Astrocyte (in vitro differentiated cells and primary cell): ENCODE results near the gene CTDSPL. TPM values are rescaled to one million over a fixed set of nuclear protein-coding genes. Genes with fewer than 3 reads are reported as not detected.

ENCODE experiments used
- DNase-seq: peaks from one replicate; pipeline ENCODE4 v3.0.0-alpha.2; 2010; ENCODE audit warnings: low read depth
- FAIRE-seq: peaks from 2 replicates; lab custom pipeline; 2011; peaks lifted over from hg19 to GRCh38; lab: Jason Lieb, UNC
- H2AFZ ChIP-seq: 2 replicates; pipeline ENCODE4 v1.6.0; 2012; ENCODE audit warnings: low read depth, low read length, inconsistent platforms
- H3K27ac ChIP-seq: 2 replicates; pipeline ENCODE4 v1.5.1; 2011; ENCODE audit warnings: low read depth, low read length, inconsistent platforms
- H3K27me3 ChIP-seq: 2 replicates; pipeline ENCODE4 v1.6.0; 2011; ENCODE audit warnings: low read length, inconsistent platforms; ENCODE audit not compliant: insufficient read depth
- H3K36me3 ChIP-seq: 2 replicates; pipeline ENCODE4 v1.5.1; 2011; ENCODE audit warnings: low read length, inconsistent platforms; ENCODE audit not compliant: insufficient read depth
- H3K4me1 ChIP-seq: 2 replicates; pipeline ENCODE4 v1.5.1; 2011; ENCODE audit warnings: low read length, inconsistent platforms; ENCODE audit not compliant: insufficient read depth
- H3K4me2 ChIP-seq: 2 replicates; pipeline ENCODE4 v1.6.0; 2012; ENCODE audit warnings: low read length, inconsistent platforms
- H3K4me3 ChIP-seq: 2 replicates; pipeline ENCODE4 v1.5.1; 2011; ENCODE audit warnings: low read depth, mild to moderate bottlenecking, low read length, inconsistent platforms; ENCODE audit not compliant: insufficient read depth
- H3K79me2 ChIP-seq: 2 replicates; pipeline ENCODE4 v1.6.0; 2012; ENCODE audit warnings: mild to moderate bottlenecking, low read length, inconsistent platforms; ENCODE audit not compliant: insufficient read depth
- H3K9ac ChIP-seq: 2 replicates; pipeline ENCODE4 v1.6.0; 2012; ENCODE audit warnings: mild to moderate bottlenecking, low read length, inconsistent platforms
- H3K9me3 ChIP-seq: 2 replicates; pipeline ENCODE4 v1.5.1; 2012; ENCODE audit warnings: low read depth, mild to moderate bottlenecking, low read length, inconsistent platforms; ENCODE audit not compliant: insufficient read depth
- H4K20me1 ChIP-seq: 2 replicates; pipeline ENCODE4 v1.6.0; 2012; ENCODE audit warnings: low read length, inconsistent platforms; ENCODE audit not compliant: insufficient read depth
- H3K27ac Mint-ChIP-seq: one replicate; pipeline ENCODE4 v1.8.0; 2021; ENCODE audit warnings: mild to moderate bottlenecking, mixed read lengths; ENCODE audit not compliant: unreplicated experiment
- H3K27me3 Mint-ChIP-seq: one replicate; pipeline ENCODE4 v1.8.0; 2021; ENCODE audit warnings: low read depth, mixed read lengths; ENCODE audit not compliant: unreplicated experiment
- H3K36me3 Mint-ChIP-seq: one replicate; pipeline ENCODE4 v1.8.0; 2021; ENCODE audit warnings: low read depth, mixed read lengths; ENCODE audit not compliant: unreplicated experiment
- H3K4me1 Mint-ChIP-seq: one replicate; pipeline ENCODE4 v1.8.0; 2021; ENCODE audit warnings: low read depth, mixed read lengths; ENCODE audit not compliant: unreplicated experiment
- H3K4me3 Mint-ChIP-seq: one replicate; pipeline ENCODE4 v1.8.0; 2021; ENCODE audit warnings: mild to moderate bottlenecking, moderate library complexity, mixed read lengths; ENCODE audit not compliant: unreplicated experiment
- H3K9me3 Mint-ChIP-seq: one replicate; pipeline ENCODE4 v1.8.0; 2021; ENCODE audit warnings: mild to moderate bottlenecking, mixed read lengths; ENCODE audit not compliant: unreplicated experiment
- EZH2 ChIP-seq: IDR thresholded peaks from 2 replicates; pipeline ENCODE4 v1.6.1; 2012; ENCODE audit warnings: mild to moderate bottlenecking, low read length, inconsistent platforms; ENCODE audit not compliant: insufficient read depth
- total RNA-seq: library from RNA; stranded (reverse); gene quantifications from 2 replicates; pipeline ENCODE4 v1.2.1, GENCODE V29; 2021
- TF ChIP-seq, protein P1 (sequence below): IDR thresholded peaks from 2 replicates; pipeline ENCODE4 v1.5.1; 2011; ENCODE audit warnings: low read depth, mild to moderate bottlenecking, inconsistent platforms, low read length, moderate library complexity; ENCODE audit not compliant: insufficient read depth

The CTDSPL gene
- total RNA-seq, 1 donor from 2014 or later, result 37.9 TPM

DNA sequence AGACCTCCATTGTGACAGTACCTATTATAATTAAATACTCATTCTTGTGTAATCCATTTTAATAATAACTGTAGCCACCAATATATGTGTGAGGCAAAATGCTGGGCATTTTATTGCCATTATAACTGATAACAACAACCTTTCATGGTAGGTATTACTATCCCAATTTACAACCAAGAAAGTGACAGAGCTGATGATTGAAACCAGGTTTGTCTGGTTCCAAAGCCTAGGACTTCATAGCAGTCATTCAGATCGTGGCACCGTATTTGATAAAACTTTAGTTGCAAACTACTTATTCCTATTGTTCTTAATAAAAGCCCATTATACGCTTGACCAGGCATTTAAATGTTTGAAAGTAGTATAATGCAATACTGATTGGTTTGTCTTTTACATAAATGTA, 102.5 kb downstream of the CTDSPL start:
- peaks cover 13% of the 10 kb centered on the region for H3K36me3 Mint-ChIP-seq
- H3K4me3 Mint-ChIP-seq, result no peak overlapping the region
- H3K27ac Mint-ChIP-seq, result no peak overlapping the region
- no peaks in the 10 kb centered on the region for H3K27me3 Mint-ChIP-seq
- no peaks in the 10 kb centered on the region for H3K9me3 Mint-ChIP-seq
- TF ChIP-seq EZH2, result no peak
- TF ChIP-seq, protein P1, sequence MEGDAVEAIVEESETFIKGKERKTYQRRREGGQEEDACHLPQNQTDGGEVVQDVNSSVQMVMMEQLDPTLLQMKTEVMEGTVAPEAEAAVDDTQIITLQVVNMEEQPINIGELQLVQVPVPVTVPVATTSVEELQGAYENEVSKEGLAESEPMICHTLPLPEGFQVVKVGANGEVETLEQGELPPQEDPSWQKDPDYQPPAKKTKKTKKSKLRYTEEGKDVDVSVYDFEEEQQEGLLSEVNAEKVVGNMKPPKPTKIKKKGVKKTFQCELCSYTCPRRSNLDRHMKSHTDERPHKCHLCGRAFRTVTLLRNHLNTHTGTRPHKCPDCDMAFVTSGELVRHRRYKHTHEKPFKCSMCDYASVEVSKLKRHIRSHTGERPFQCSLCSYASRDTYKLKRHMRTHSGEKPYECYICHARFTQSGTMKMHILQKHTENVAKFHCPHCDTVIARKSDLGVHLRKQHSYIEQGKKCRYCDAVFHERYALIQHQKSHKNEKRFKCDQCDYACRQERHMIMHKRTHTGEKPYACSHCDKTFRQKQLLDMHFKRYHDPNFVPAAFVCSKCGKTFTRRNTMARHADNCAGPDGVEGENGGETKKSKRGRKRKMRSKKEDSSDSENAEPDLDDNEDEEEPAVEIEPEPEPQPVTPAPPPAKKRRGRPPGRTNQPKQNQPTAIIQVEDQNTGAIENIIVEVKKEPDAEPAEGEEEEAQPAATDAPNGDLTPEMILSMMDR, result no peak
- DNase-seq (no peak), FAIRE-seq (no peak)
- no peaks in the 10 kb centered on the region for H3K79me2 ChIP-seq
- H3K36me3 ChIP-seq, result no peaks in the 10 kb centered on the region
- no peak overlapping the region for H3K27ac ChIP-seq
- no peak overlapping the region for H3K4me3 ChIP-seq
- no peak overlapping the region for H3K4me2 ChIP-seq
- H3K9me3 ChIP-seq, result no peaks in the 10 kb centered on the region
- no peaks in the 10 kb centered on the region for H3K4me1 ChIP-seq
- no peaks in the 10 kb centered on the region for H3K27me3 ChIP-seq
- H3K4me1 Mint-ChIP-seq, result peaks cover 14% of the 10 kb centered on the region
- H4K20me1 ChIP-seq, result no peaks in the 10 kb centered on the region
- no peak overlapping the region for H3K9ac ChIP-seq
- no peak overlapping the region for H2AFZ ChIP-seq

DNA sequence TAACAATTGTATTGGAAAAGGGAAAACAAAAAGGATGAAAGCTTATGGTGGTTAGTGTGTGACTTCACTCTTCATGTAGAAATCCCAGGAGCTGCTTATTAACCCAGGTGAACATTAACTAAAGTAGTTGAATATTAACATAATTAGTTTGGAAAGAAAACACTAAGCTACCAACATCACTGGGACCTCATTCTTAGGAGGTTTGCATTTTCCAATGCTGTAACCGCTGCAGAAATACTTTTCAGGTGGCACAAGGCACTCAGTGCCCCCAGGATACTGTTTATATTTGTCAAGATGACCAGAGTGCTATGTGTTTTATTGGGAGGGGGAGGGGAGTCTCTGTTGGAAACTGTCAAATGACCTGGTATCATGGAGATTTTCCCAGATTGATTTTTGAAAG, 103.0 kb downstream of the CTDSPL start:
- no peak overlapping the region for H3K4me3 ChIP-seq
- H3K79me2 ChIP-seq, result no peaks in the 10 kb centered on the region
- H3K36me3 ChIP-seq, result no peaks in the 10 kb centered on the region
- no peak for FAIRE-seq
- Mint-ChIP-seq H3K36me3 (peaks cover 13% of the 10 kb centered on the region), H3K9me3 (no peaks in the 10 kb centered on the region), H3K27me3 (no peaks in the 10 kb centered on the region), H3K4me1 (peaks cover 15% of the 10 kb centered on the region), H3K4me3 (no peak overlapping the region), H3K27ac (peak overlapping the region; percentile 50)
- DNase-seq, result no peak
- no peak overlapping the region for H3K4me2 ChIP-seq
- no peak overlapping the region for H3K9ac ChIP-seq
- H3K27me3 ChIP-seq, result no peaks in the 10 kb centered on the region
- no peaks in the 10 kb centered on the region for H3K9me3 ChIP-seq
- no peak overlapping the region for H3K27ac ChIP-seq
- no peak for TF ChIP-seq EZH2
- H3K4me1 ChIP-seq, result no peaks in the 10 kb centered on the region
- no peaks in the 10 kb centered on the region for H4K20me1 ChIP-seq
- no peak overlapping the region for H2AFZ ChIP-seq

DNA sequence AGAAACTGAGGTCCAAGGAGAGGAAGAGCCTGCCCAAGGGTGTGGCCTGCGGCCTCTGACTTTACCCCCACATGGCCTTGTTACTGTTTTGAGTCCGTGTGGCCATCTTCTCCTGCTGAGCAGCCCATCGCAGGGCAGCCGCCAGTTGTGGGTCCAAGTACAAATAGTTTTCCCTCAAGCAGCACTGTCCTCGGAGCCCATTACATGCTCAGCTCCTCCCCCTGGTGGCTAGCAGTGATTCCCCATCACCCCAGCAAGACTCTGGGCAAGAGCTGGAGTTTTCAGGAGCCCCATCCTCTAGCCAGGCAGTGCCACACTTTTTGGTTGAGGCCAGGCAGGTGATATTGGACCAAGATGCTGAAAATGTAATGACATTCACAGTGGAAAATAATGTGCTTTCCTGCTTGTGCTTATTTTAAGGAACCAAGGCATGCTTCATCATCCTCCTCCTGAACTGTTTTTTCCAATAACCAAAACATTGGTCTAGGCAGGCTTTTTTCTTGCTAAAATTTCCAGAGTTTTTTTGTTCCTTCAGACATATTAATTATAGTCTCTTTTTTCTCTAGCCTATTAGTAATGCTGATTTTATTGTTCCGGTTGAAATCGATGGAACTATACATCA, 105.7 kb downstream of the CTDSPL start:
- no peaks in the 10 kb centered on the region for H3K79me2 ChIP-seq
- no peak for TF ChIP-seq EZH2
- TF ChIP-seq, protein P1, result peak; percentile 79
- H3K27me3 ChIP-seq, result no peaks in the 10 kb centered on the region
- no peak overlapping the region for H3K4me3 Mint-ChIP-seq
- H3K4me1 ChIP-seq, result no peaks in the 10 kb centered on the region
- H3K4me1 Mint-ChIP-seq, result peaks cover 12% of the 10 kb centered on the region
- H3K36me3 ChIP-seq, result no peaks in the 10 kb centered on the region
- no peak overlapping the region for H3K4me2 ChIP-seq
- no peaks in the 10 kb centered on the region for H3K9me3 Mint-ChIP-seq
- H3K4me3 ChIP-seq, result no peak overlapping the region
- H4K20me1 ChIP-seq, result no peaks in the 10 kb centered on the region
- no peak overlapping the region for H2AFZ ChIP-seq
- no peak for FAIRE-seq
- DNase-seq, result peak; percentile 26
- no peak overlapping the region for H3K27ac ChIP-seq
- H3K36me3 Mint-ChIP-seq, result peaks cover 17% of the 10 kb centered on the region
- no peak overlapping the region for H3K9ac ChIP-seq
- H3K27ac Mint-ChIP-seq, result no peak overlapping the region
- H3K9me3 ChIP-seq, result no peaks in the 10 kb centered on the region
- H3K27me3 Mint-ChIP-seq, result no peaks in the 10 kb centered on the region
